OCI-LY3 (cell line): ENCODE measurements around the gene POLR1C.

ENCODE experiments used
- EZH2phosphoT487 ChIP-seq: fragments of 200-600 bp; shearing (Covaris generic); IDR thresholded peaks from 2 replicates; pipeline ENCODE4 v1.6.1; 2018; ENCODE audit warnings: antibody characterized with exemption, mixed run types, low read depth
- TF ChIP-seq, protein P1 (sequence below): fragments of 200-600, 300-600 bp; sonication (generic); IDR thresholded peaks from 2 replicates; pipeline ENCODE4 v1.5.1; 2014; ENCODE audit warnings: antibody characterized with exemption, low read length, low read depth

GRCh38 chr6:43508481-43509141 is 8.3 kb upstream of the POLR1C start:
- TF ChIP-seq, protein P1, sequence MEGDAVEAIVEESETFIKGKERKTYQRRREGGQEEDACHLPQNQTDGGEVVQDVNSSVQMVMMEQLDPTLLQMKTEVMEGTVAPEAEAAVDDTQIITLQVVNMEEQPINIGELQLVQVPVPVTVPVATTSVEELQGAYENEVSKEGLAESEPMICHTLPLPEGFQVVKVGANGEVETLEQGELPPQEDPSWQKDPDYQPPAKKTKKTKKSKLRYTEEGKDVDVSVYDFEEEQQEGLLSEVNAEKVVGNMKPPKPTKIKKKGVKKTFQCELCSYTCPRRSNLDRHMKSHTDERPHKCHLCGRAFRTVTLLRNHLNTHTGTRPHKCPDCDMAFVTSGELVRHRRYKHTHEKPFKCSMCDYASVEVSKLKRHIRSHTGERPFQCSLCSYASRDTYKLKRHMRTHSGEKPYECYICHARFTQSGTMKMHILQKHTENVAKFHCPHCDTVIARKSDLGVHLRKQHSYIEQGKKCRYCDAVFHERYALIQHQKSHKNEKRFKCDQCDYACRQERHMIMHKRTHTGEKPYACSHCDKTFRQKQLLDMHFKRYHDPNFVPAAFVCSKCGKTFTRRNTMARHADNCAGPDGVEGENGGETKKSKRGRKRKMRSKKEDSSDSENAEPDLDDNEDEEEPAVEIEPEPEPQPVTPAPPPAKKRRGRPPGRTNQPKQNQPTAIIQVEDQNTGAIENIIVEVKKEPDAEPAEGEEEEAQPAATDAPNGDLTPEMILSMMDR: no peak
- TF ChIP-seq EZH2phosphoT487: no peak
